Measurements from ENCODE around the gene PMVK. TPM values are rescaled to one million over a fixed set of nuclear protein-coding genes. Genes with fewer than 3 reads are reported as not detected.

Gene PMVK
- total RNA-seq, 1 experiment from 2014 or later: 32.3 TPM

- Histone ChIP-seq H2AFZ (ENCODE audit: low read length) (no peak within 1 kb of the TSS), H3K79me2 (ENCODE audit: low read length) (peaks cover 45% of the 10 kb centered on the region), H3K9me3 (ENCODE audit: low read length) (no peaks in the 10 kb centered on the region), H4K20me1 (ENCODE audit: low read length) (no peaks in the 10 kb centered on the region), H3K4me3 (ENCODE audit: low read length) (peak within 1 kb of the TSS; percentile 35; the same call in 1 of the 2 replicates), H3K36me3 (ENCODE audit: low read depth, low read length) (peaks cover 22% of the 10 kb centered on the region), H3K4me2 (ENCODE audit: low read length) (peak within 1 kb of the TSS; percentile 88), H3F3A (ENCODE audit: low read length, unreplicated experiment) (peaks cover 9% of the 10 kb centered on the region), H3K27me3 (ENCODE audit: low read length) (no peaks in the 10 kb centered on the region), H3K9me2 (replicated peaks; ENCODE audit: low read length) (no peaks in the 10 kb centered on the region), H3K27ac (ENCODE audit: low read length) (peak within 1 kb of the TSS; percentile 96), H3K9ac (ENCODE audit: low read length) (peak within 1 kb of the TSS; percentile 89), H3K4me1 (ENCODE audit: insufficient read depth, low read length) (peaks cover 37% of the 10 kb centered on the region)
- intact Hi-C loops (cut with micrococcal nuclease): loop anchor here (5.0 kb wide), 2 partner anchors 92 to 167 kb away; partner anchors contain the start of genes EFNA4 and SLC50A1
- TF ChIP-seq EZH2 (IDR thresholded peaks at IDR 0.05; ENCODE audit: low read length, unreplicated experiment): no peak
- no peak for TF ChIP-seq EZH2phosphoT487 (IDR thresholded peaks at IDR 0.05; ENCODE audit: borderline replicate concordance, low read length)
- TF ChIP-seq, protein P1, sequence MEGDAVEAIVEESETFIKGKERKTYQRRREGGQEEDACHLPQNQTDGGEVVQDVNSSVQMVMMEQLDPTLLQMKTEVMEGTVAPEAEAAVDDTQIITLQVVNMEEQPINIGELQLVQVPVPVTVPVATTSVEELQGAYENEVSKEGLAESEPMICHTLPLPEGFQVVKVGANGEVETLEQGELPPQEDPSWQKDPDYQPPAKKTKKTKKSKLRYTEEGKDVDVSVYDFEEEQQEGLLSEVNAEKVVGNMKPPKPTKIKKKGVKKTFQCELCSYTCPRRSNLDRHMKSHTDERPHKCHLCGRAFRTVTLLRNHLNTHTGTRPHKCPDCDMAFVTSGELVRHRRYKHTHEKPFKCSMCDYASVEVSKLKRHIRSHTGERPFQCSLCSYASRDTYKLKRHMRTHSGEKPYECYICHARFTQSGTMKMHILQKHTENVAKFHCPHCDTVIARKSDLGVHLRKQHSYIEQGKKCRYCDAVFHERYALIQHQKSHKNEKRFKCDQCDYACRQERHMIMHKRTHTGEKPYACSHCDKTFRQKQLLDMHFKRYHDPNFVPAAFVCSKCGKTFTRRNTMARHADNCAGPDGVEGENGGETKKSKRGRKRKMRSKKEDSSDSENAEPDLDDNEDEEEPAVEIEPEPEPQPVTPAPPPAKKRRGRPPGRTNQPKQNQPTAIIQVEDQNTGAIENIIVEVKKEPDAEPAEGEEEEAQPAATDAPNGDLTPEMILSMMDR (conservative IDR thresholded peaks at IDR 0.05; ENCODE audit: low read depth, low read length): no peak
- DNase-seq (peak; percentile 81), ATAC-seq (peak; percentile 18; the same call in 1 of the 2 replicates)
- ChIA-PET POLR2A (ENCODE audit: unreplicated experiment) (interaction anchor here (0.5 to 0.9 kb wide), 4 partner anchors 15 to 1158 kb away, joined by 3 to 4 read pairs (median 3); partner anchors contain the start of gene PBXIP1), CTCF (interaction anchor here (0.7 to 0.9 kb wide), 2 partner anchors 29 to 47 kb away, joined by 3 to 4 read pairs; no protein-coding TSS in a partner anchor)
- BruUV-seq (replicated peaks): no TSS peak
Measured at GRCh38 chr1:154970631-154971340, 34.3 kb upstream of the PMVK start, which contains the start of gene SHC1. SHC1 (minus strand) TSS chr1:154970747; CDS start chr1:154970526, 221 bp downstream.

DNA sequence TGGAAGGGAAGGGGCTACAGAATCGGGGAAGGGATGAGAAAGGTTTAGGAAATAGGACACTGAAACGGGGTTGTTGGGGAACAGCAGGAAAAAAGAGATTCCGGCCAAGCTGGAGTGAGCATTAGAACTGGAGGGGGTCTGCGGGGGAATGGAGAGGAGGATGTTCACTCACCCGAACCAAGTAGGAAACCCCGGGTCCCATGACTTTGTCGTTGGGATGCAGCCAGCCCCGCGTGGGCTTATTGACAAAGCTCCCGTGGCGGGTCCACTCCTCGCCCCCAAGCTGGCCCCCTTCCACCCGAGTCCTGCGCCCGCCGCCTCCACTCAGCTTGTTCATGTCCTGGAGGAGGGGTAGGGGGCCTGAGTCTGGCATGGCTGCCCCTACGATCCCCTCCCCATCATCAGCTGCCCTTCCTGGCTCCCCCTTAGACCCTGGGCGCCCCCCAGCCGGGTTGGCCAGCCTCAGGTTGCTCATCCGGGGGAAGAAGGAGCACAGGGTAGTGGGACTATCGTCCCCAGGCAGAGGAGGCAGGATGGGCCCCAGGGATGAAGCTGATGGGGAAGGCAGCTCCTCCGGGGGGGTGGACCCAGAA is 33.4 kb upstream of the PMVK start:
- H3K4me1 ChIP-seq (ENCODE audit: insufficient read depth, low read length): peaks cover 37% of the 10 kb centered on the region
- no peak overlapping the region for H3K27ac ChIP-seq (ENCODE audit: low read length)
- no peaks in the 10 kb centered on the region for H3K27me3 ChIP-seq (ENCODE audit: low read length)
- intact Hi-C loops (cut with micrococcal nuclease): loop anchor here (5.0 kb wide), 2 partner anchors 92 to 167 kb away; partner anchors contain the start of genes EFNA4 and SLC50A1
- H3F3A ChIP-seq (ENCODE audit: low read length, unreplicated experiment): peaks cover 9% of the 10 kb centered on the region
- CTCF ChIA-PET: no interaction called here
- POLR2A ChIA-PET (ENCODE audit: unreplicated experiment): no interaction called here
- peaks cover 29% of the 10 kb centered on the region for H3K36me3 ChIP-seq (ENCODE audit: low read depth, low read length)
- peaks cover 37% of the 10 kb centered on the region for H3K79me2 ChIP-seq (ENCODE audit: low read length)
- H3K4me2 ChIP-seq (ENCODE audit: low read length): peak overlapping the region; percentile 88
- H2AFZ ChIP-seq (ENCODE audit: low read length): no peak overlapping the region
- BruUV-seq (replicated peaks): no TSS peak
- DNase-seq (no peak), ATAC-seq (no peak)
- TF ChIP-seq EZH2phosphoT487 (IDR thresholded peaks at IDR 0.05; ENCODE audit: borderline replicate concordance, low read length) (no peak), EZH2 (IDR thresholded peaks at IDR 0.05; ENCODE audit: low read length, unreplicated experiment) (no peak)
- peak overlapping the region; percentile 35; the same call in 1 of the 2 replicates for H3K4me3 ChIP-seq (ENCODE audit: low read length)
- no peaks in the 10 kb centered on the region for H4K20me1 ChIP-seq (ENCODE audit: low read length)
- no peaks in the 10 kb centered on the region for H3K9me2 ChIP-seq (replicated peaks; ENCODE audit: low read length)
- no peaks in the 10 kb centered on the region for H3K9me3 ChIP-seq (ENCODE audit: low read length)
- peak overlapping the region; percentile 89 for H3K9ac ChIP-seq (ENCODE audit: low read length)

- Histone ChIP-seq H3K4me2 (ENCODE audit: low read length) (peak overlapping the region; percentile 88; the same call in 1 of the 2 replicates), H3F3A (ENCODE audit: low read length, unreplicated experiment) (peaks cover 9% of the 10 kb centered on the region), H3K9me2 (replicated peaks; ENCODE audit: low read length) (no peaks in the 10 kb centered on the region), H3K9ac (ENCODE audit: low read length) (no peak overlapping the region), H3K36me3 (ENCODE audit: low read depth, low read length) (peaks cover 33% of the 10 kb centered on the region), H3K4me3 (ENCODE audit: low read length) (0 out of 2 replicates have a peak overlapping the region, but pooled peaks have one; percentile 7), H4K20me1 (ENCODE audit: low read length) (no peaks in the 10 kb centered on the region), H2AFZ (ENCODE audit: low read length) (no peak overlapping the region), H3K9me3 (ENCODE audit: low read length) (no peaks in the 10 kb centered on the region), H3K27ac (ENCODE audit: low read length) (no peak overlapping the region), H3K4me1 (ENCODE audit: insufficient read depth, low read length) (peaks cover 37% of the 10 kb centered on the region), H3K79me2 (ENCODE audit: low read length) (peaks cover 35% of the 10 kb centered on the region), H3K27me3 (ENCODE audit: low read length) (no peaks in the 10 kb centered on the region)
- ATAC-seq (no peak), DNase-seq (no peak)
- intact Hi-C loops (cut with micrococcal nuclease): no loop called here
- BruUV-seq (replicated peaks): no TSS peak
- POLR2A ChIA-PET (ENCODE audit: unreplicated experiment): no interaction called here
- CTCF ChIA-PET: no interaction called here
- TF ChIP-seq EZH2phosphoT487 (IDR thresholded peaks at IDR 0.05; ENCODE audit: borderline replicate concordance, low read length) (no peak), EZH2 (IDR thresholded peaks at IDR 0.05; ENCODE audit: low read length, unreplicated experiment) (no peak)
- TF ChIP-seq, protein P1 (conservative IDR thresholded peaks at IDR 0.05; ENCODE audit: low read depth, low read length): no peak
Measured at GRCh38 chr1:154969246-154969645, 32.7 kb upstream of the PMVK start.
